Stimulated activated CD8-positive, alpha-beta memory T cell treated with anti-CD3 and anti-CD28 coated beads, Interleukin-7, amount 100 ng/mL, for 1 hour (primary cell): ENCODE measurements around the gene LRRC52.

Source experiments
- DNase-seq, 2 donors: peaks; one replicate each; pipeline ENCODE4 v3.0.0-alpha.2; 2020; ENCODE audit warnings: low read depth in 2 of 2

The LRRC52 gene

GRCh38 chr1:165543532-165544438 is at the start of gene LRRC52:
Gene LRRC52 (plus strand): TSS chr1:165544000. CDS start chr1:165544297, 297 bp downstream.
- no peak for DNase-seq

- no peak for DNase-seq
These were observed 48.6 kb upstream of the LRRC52 start for GRCh38 chr1:165494949-165495857.

GRCh38 chr1:165495858-165496205 is 48.0 kb upstream of the LRRC52 start:
- DNase-seq = no peak

GRCh38 chr1:165496501-165496900 is 47.3 kb upstream of the LRRC52 start:
- DNase-seq = no peak

- DNase-seq = no peak
These were observed 46.5 kb upstream of the LRRC52 start for GRCh38 chr1:165497069-165498013.

GRCh38 chr1:165501330-165501969 is 42.4 kb upstream of the LRRC52 start:
- no peak for DNase-seq

- DNase-seq = no peak
These were observed 41.8 kb upstream of the LRRC52 start for GRCh38 chr1:165501970-165502348.

- DNase-seq = no peak
These were observed 36.2 kb upstream of the LRRC52 start for GRCh38 chr1:165507570-165507969.

GRCh38 chr1:165508291-165508690 is 35.5 kb upstream of the LRRC52 start:
- no peak for DNase-seq

GRCh38 chr1:165512816-165513215 is 31.0 kb upstream of the LRRC52 start:
- DNase-seq = no peak

GRCh38 chr1:165516469-165516868 is 27.3 kb upstream of the LRRC52 start:
- no peak for DNase-seq

- no peak for DNase-seq
These were observed 23.2 kb upstream of the LRRC52 start for GRCh38 chr1:165520646-165521045.

- no peak for DNase-seq
These were observed 19.0 kb upstream of the LRRC52 start for GRCh38 chr1:165524639-165525285.

GRCh38 chr1:165525708-165526107 is 18.1 kb upstream of the LRRC52 start:
- DNase-seq = no peak

- no peak for DNase-seq
These were observed 16.4 kb upstream of the LRRC52 start for GRCh38 chr1:165527251-165528007.

GRCh38 chr1:165531021-165531420 is 12.8 kb upstream of the LRRC52 start:
- DNase-seq = no peak

- DNase-seq = no peak
These were observed 11.7 kb upstream of the LRRC52 start for GRCh38 chr1:165532053-165532452.

GRCh38 chr1:165533254-165533653 is 10.5 kb upstream of the LRRC52 start:
- DNase-seq = no peak

- no peak for DNase-seq
These were observed 7.8 kb upstream of the LRRC52 start for GRCh38 chr1:165536016-165536415.
